ENCODE data around the gene ZNF473.

DNA sequence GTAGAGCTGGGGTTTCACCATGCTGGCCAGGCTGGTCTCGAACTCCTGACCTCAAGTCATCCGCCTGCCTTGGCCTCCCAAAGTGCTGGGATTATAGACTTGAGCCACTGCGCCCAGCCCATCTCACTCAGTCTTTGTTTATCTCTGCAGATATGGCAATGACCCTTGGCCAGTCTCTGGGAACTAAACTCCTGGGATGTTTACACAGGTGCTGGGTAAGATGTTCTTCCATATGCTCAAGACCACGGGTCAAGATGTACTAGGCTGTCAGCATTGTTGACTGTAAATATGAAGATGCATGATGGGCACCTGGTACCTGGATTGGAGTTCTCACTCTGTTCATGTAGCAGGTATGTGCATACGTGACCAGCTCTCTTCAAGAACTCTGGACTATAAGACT is 35.8 kb downstream of the ZNF473 start:
- no peak for TF ChIP-seq CTCF (IDR thresholded peaks at IDR 0.05)
- TF ChIP-seq ZFX (IDR thresholded peaks at IDR 0.05; ENCODE audit: borderline replicate concordance): no peak
